ENCODE measurements around the gene GLIS1. TPM values are rescaled to one million over a fixed set of nuclear protein-coding genes. Genes with fewer than 3 reads are reported as not detected.

GLIS1 gene
- total and polyA plus RNA-seq, 2 of the 8 experiments (the other 6 are each of a cell fraction or from before 2014, with no cell fraction given) = 0.15 to 0.22 TPM

GRCh38 chr1:53578358-53578757 is 160.6 kb downstream of the GLIS1 start:
- no peak overlapping the region for H3K4me3 ChIP-seq (ENCODE audit: extremely low read depth in 1 of 4, insufficient read depth in 2 of 4, low read depth in 3 of 4, low read length in 4 of 4)
- no peak overlapping the region for H3K4me2 ChIP-seq (ENCODE audit: insufficient read depth in 1 of 2, low read depth in 2 of 2, low read length in 2 of 2)
- H3K14ac ChIP-seq (ENCODE audit: insufficient read length) = no peak overlapping the region
- ChIA-PET POLR2A (ENCODE audit: partially characterized antibody) (no interaction called here), CTCF (ENCODE audit: partially characterized antibody) (interaction anchor here (0.7 to 13.2 kb wide), 4 partner anchors 14 to 105 kb away, joined by 3 to 175 read pairs (median 5); no protein-coding TSS in a partner anchor)
- no peak for FAIRE-seq
- no peak overlapping the region for H2BK5ac ChIP-seq (ENCODE audit: low read depth, low read length)
- H4K91ac ChIP-seq (replicated peaks; ENCODE audit: insufficient read length, low read length) = no peak overlapping the region
- H3K36me3 ChIP-seq (ENCODE audit: control insufficient read depth in 2 of 4, insufficient read depth in 4 of 4, low read length in 3 of 4) = no peaks in the 10 kb centered on the region
- no peak overlapping the region for H2BK15ac ChIP-seq (ENCODE audit: low read length)
- H3K23me2 ChIP-seq (ENCODE audit: low read depth, low read length) = no peaks in the 10 kb centered on the region
- no peak overlapping the region for H2BK12ac ChIP-seq (ENCODE audit: low read depth, low read length)
- no peak overlapping the region for H2BK120ac ChIP-seq (replicated peaks; ENCODE audit: low read depth, low read length)
- H3K4ac ChIP-seq (replicated peaks; ENCODE audit: insufficient read length, low read depth, low read length) = no peak overlapping the region
- H3K23ac ChIP-seq (ENCODE audit: insufficient read length) = no peak overlapping the region
- H4K8ac ChIP-seq (ENCODE audit: extremely low read depth, insufficient read depth, low read length) = no peak overlapping the region
- H2AK5ac ChIP-seq (ENCODE audit: low read depth, low read length) = no peak overlapping the region
- no peak overlapping the region for H2BK20ac ChIP-seq (ENCODE audit: low read length)
- no peaks in the 10 kb centered on the region for H3K79me2 ChIP-seq (ENCODE audit: control insufficient read depth in 1 of 2, insufficient read depth in 2 of 2, low read length in 2 of 2)
- WGBS, 2 experiments (ENCODE audit: extremely low coverage in 1 of 2, insufficient coverage in 1 of 2, insufficient read length in 1 of 2, insufficient replicate concordance in 2 of 2, low coverage in 1 of 2, low lambda C conversion rate in 2 of 2, missing lambda C conversion rate in 1 of 2) = 93% methylated on average over 3 of the region's 3 CpGs; no CpG with 5 or more reads in 1 of the 2 experiments
- no peak for DNase-seq (ENCODE audit: low read depth in 1 of 2, low spot score in 2 of 2)
- no peak overlapping the region for H3K56ac ChIP-seq (replicated peaks; ENCODE audit: insufficient read length, low read depth, low read length)
- H4K20me1 ChIP-seq (replicated peaks in 1 of 2; ENCODE audit: control insufficient read depth in 1 of 2, insufficient read depth in 2 of 2, low read length in 2 of 2) = peaks cover 0 to 1% of the 10 kb centered on the region in 2 experiments
- no peak overlapping the region for H3K27ac ChIP-seq (ENCODE audit: low read depth, low read length)
- H3K79me1 ChIP-seq (ENCODE audit: low read depth, low read length) = no peaks in the 10 kb centered on the region
- no peak overlapping the region for H4K5ac ChIP-seq (ENCODE audit: insufficient read length, low read depth, low read length)
- no peak overlapping the region for H3K18ac ChIP-seq (ENCODE audit: extremely low read depth, low read length)
- no peaks in the 10 kb centered on the region for H3K27me3 ChIP-seq (replicated peaks in 1 of 4; ENCODE audit: control insufficient read depth in 3 of 4, extremely low read depth in 1 of 4, insufficient read depth in 3 of 4, low read length in 3 of 4)
- H3K9me3 ChIP-seq (ENCODE audit: insufficient read depth in 2 of 2, low read depth in 1 of 2, low read length in 1 of 2) = no peaks in the 10 kb centered on the region
- H2AFZ ChIP-seq (ENCODE audit: low read length) = no peak overlapping the region
- H3K4me1 ChIP-seq (replicated peaks in 1 of 4; ENCODE audit: control insufficient read depth in 3 of 4, insufficient read depth in 4 of 4, low read length in 3 of 4) = peaks cover 0 to 10% (median 5%) of the 10 kb centered on the region in 4 experiments; a peak in 4 of 7 replicates
- no peak overlapping the region for H3K9ac ChIP-seq (replicated peaks in 1 of 4; ENCODE audit: extremely low read depth in 1 of 4, low read depth in 3 of 4, low read length in 3 of 4)
- no peak for TF ChIP-seq TEAD4 (IDR thresholded peaks at IDR 0.05; ENCODE audit: low read depth, low read length)
- no peak for TF ChIP-seq YY1 (IDR thresholded peaks at IDR 0.05; ENCODE audit: low read depth, low read length)
- TF ChIP-seq KDM1A (IDR thresholded peaks at IDR 0.05; ENCODE audit: borderline replicate concordance, low read length) = peak; percentile 56; the same call in 1 of the 2 replicates

Measured in H1 (cell line).